Measurements from ENCODE around the gene ATXN3.

The ATXN3 gene

GRCh38 chr14:92033433-92033832 is 72.9 kb downstream of the ATXN3 start:
- no peak for TF ChIP-seq CTCF (IDR thresholded peaks at IDR 0.05; ENCODE audit: insufficient read depth, low read length, missing control alignments)
- no peak for DNase-seq (ENCODE audit: low read depth, low spot score)
- ChIA-PET CTCF (interaction anchor here (1.2 to 1.6 kb wide), 2 partner anchors 37 to 73 kb away, joined by 3 to 5 read pairs; partner anchors contain the start of gene ATXN3), POLR2A (no interaction called here)
- no peak overlapping the region for H3K4me3 ChIP-seq (ENCODE audit: low read depth, low read length)

- TF ChIP-seq CTCF (IDR thresholded peaks at IDR 0.05; ENCODE audit: insufficient read depth, low read length, missing control alignments): no peak
- ChIA-PET POLR2A (no interaction called here), CTCF (no interaction called here)
- no peak overlapping the region for H3K4me3 ChIP-seq (ENCODE audit: low read depth, low read length)
- DNase-seq (ENCODE audit: low read depth, low spot score): no peak
Measured at GRCh38 chr14:92026548-92027190, 79.7 kb downstream of the ATXN3 start.

DNA sequence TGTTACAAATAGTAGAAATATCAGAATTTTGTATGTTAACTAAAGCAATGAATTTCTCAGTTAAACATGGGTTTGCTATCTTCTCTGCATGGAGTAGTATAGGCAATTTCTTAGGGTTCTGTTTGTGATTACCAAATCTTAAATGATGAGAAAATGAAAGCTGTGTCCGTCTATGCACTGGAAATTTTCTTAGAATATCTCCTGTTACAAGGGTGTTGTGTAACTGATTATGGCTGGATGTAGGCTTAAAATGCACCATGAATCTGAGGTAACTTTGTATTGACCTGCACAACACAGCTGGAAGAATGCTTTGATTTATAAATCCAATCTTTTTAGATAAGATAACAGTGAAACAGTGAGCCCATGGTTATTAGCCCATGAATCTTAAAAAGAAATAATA is 84.3 kb downstream of the ATXN3 start:
- H3K4me3 ChIP-seq (ENCODE audit: low read depth, low read length): no peak overlapping the region
- DNase-seq (ENCODE audit: low read depth, low spot score): no peak
- TF ChIP-seq CTCF (IDR thresholded peaks at IDR 0.05; ENCODE audit: insufficient read depth, low read length, missing control alignments): no peak
- CTCF ChIA-PET: interaction anchor here (0.9 to 1.5 kb wide), 2 partner anchors 18 to 25 kb away, joined by 3 to 4 read pairs; no protein-coding TSS in a partner anchor
- POLR2A ChIA-PET: no interaction called here

DNA sequence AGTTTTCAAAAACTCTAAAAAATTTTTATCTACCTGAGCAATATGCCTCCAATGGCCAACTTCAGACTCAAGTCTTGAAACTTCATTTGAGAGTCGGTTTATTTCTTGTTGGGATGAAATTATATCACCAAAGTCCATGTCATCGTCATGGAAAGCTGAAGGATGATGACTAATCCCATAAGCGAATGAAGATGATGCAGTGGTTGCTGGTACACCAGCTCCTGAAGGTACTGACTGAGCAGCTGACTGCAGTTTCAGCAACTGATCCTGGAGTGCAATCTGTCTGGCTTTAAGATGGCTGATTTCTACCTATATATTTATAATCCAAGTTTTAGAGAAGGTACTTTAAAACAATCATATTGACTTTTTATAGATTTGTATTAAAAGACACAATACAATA is 84.9 kb downstream of the ATXN3 start:
- ChIA-PET CTCF (interaction anchor here (1.5 kb wide), 1 partner anchor 25 kb away, joined by 4 read pairs; no protein-coding TSS in a partner anchor), POLR2A (no interaction called here)
- TF ChIP-seq CTCF (IDR thresholded peaks at IDR 0.05; ENCODE audit: insufficient read depth, low read length, missing control alignments): no peak
- DNase-seq (ENCODE audit: low read depth, low spot score): no peak
- H3K4me3 ChIP-seq (ENCODE audit: low read depth, low read length): no peak overlapping the region

DNA sequence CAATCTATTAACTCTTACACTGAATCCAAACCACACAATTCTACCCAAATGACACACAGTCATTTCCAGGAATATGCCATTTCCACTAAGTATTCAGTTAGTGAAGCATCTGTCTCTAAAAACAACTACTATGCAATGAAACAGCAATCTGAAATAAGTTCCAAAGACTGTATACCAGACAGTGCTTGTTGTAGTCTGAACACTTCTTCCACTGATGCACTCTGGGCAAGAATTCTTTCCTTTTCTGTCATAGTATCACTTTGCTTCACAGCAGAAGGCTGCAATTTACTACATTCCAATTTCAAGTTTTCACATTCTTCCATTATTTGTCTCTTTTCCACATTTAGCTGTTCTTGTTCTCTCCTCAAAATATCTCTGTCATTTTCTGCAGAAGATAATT is 92.3 kb downstream of the ATXN3 start:
- no peak overlapping the region for H3K4me3 ChIP-seq (ENCODE audit: low read depth, low read length)
- DNase-seq (ENCODE audit: low read depth, low spot score): no peak
- ChIA-PET POLR2A (no interaction called here), CTCF (interaction anchor here (1.0 kb wide), 1 partner anchor 17 kb away, joined by 7 read pairs; no protein-coding TSS in a partner anchor)
- no peak for TF ChIP-seq CTCF (IDR thresholded peaks at IDR 0.05; ENCODE audit: insufficient read depth, low read length, missing control alignments)

DNA sequence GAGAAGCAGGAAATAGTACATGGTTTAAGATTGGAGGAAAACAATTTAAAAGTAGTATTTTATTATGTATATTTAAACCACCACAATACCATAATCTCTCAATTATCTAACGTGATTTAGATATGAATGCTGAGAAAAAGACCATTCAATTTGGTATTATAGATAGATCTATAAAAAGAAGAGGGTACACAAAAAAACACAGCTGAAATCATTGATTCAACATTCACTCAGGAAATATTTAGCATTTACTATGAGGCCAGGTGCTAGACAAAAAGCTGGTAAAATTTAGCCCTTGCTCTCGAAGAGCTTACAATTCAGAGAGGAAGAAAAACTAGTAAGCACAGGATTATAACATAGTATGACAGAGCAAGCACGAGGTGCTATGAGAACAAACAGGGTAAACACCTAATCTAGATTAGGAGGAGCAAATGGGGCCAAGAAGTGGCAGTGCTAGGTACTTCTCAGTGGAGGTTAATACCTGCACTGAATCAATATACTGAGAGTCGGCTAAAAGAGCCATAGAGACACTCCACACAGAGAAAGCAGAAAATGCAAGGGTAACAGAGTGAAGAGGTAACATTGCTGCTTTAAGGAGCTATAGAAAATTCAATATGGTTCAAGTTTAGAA is 94.1 kb downstream of the ATXN3 start:
- DNase-seq (ENCODE audit: low read depth, low spot score): no peak
- POLR2A ChIA-PET: no interaction called here
- H3K4me3 ChIP-seq (ENCODE audit: low read depth, low read length): no peak overlapping the region
- no peak for TF ChIP-seq CTCF (IDR thresholded peaks at IDR 0.05; ENCODE audit: insufficient read depth, low read length, missing control alignments)
- CTCF ChIA-PET: interaction anchor here (0.5 to 2.0 kb wide), 3 partner anchors 11 to 362 kb away, joined by 3 to 10 read pairs (median 3); no protein-coding TSS in a partner anchor

Data from AG04449 (cell line).